Activated gamma-delta T cell (primary cell): ENCODE measurements around the gene POU3F1.

Experiments used
- DNase-seq: peaks from one replicate; lab custom pipeline; 2025; lab: John Stamatoyannopoulos, UW
- total RNA-seq, 2 donors: gene quantifications; one replicate each; lab custom pipeline; 2026; lab: John Stamatoyannopoulos, UW

POU3F1 gene
- 0.72 to 6.1 reads per million in 2 donors for total RNA-seq

DNA sequence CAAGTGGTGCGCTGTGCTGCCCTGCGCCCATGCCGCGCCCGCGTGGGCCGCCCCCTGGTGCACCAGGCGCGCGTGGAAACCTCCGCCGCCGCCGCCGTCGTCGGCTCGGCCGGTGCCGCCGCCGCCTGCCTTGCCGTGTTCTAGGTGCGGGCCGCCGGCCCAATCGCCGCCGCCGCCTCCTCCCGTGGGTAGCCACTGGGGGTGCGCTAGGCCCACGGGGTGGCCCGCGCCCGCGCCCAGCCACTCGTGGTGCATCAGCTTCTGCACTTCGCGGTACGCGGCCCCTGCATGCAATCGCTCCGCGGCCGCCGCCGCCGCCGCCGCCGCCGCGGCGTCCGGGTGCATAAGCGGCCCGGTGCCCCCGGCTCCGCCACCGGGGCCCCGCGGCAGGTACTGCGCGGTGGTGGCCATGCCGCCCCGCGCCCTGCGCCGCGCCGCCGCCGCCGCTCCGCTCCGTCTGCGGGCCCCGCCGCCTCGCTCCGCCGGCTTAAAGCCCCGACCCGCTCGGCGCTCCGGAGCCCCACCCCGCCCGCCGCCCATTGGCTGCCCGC is at the start of gene POU3F1:
Gene POU3F1 (minus strand): TSS at position 461 of the 551 bp plus-strand sequence. CDS start 50 bp downstream, at position 411.
- no peak for DNase-seq

- no peak for DNase-seq
Observed at GRCh38 chr1:38095454-38095931, 48.9 kb upstream of the POU3F1 start.

GRCh38 chr1:38094711-38095290 is 48.2 kb upstream of the POU3F1 start:
- DNase-seq = no peak

DNA sequence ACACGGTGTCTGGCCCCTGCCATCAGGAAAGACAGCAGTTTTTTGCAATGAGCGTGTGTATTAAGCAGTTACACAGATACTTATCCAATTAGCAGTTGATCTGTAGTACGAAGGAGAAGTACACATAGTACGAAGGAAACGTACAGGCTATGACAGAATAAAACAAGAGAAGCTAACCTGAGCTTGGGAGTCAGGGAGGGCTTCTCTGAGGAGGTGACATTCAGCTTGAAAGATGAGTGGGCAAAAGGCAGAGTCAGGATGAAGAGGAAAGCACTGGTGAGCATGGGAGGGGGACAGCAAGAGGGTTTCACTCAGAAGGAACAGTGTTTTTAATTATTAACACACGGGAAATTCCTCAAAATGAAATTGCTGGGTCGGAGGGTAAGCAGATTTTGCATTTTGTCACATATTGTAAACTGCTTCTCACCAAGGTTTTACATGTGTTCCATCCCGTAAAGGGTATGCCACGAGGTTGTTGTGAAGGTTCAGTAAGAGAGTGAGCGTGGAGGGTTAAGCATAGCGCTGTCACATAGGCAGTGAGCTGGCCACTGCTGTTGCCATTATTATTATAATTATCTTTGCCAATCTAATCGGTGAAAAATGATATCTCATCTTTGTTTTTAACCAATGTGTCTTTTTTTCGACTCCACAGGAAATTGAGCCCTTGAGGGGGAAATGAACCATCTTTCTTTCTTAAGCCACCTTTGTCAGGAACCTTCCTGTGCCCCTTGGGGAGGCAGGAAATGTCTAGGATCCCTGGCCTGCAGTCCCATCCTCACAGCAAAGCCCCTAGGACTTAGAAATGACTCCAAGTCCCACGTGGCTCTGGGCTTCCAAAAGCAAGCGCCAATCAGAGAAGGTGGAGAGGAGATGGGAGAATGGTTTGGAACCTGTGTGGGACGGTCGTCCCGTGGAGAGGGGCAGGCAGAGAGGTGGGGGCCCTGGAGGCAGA is 47.3 kb upstream of the POU3F1 start:
- no peak for DNase-seq

GRCh38 chr1:38092256-38092655 is 45.7 kb upstream of the POU3F1 start:
- no peak for DNase-seq

DNA sequence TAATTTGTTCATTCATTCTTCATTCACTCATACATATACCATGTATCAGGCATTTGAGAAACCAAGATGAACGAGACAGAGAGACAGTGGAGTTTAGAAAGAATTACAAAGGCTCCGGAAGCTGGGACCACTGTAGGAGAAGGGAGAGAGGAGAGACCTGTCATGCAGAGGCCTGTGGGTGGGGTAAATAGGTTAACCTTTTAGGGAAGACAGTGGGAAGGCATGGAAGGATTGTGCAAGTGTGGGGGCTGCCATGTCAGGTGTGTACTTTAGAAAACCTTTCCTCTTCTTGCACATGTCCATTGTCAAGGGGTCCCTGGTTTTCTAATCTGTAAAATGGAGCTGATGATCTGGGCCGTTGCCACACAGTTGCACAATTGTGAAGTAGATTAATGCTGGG is 44.2 kb upstream of the POU3F1 start:
- DNase-seq = no peak

- no peak for DNase-seq
Observed at GRCh38 chr1:38089712-38090360, 43.2 kb upstream of the POU3F1 start.

DNA sequence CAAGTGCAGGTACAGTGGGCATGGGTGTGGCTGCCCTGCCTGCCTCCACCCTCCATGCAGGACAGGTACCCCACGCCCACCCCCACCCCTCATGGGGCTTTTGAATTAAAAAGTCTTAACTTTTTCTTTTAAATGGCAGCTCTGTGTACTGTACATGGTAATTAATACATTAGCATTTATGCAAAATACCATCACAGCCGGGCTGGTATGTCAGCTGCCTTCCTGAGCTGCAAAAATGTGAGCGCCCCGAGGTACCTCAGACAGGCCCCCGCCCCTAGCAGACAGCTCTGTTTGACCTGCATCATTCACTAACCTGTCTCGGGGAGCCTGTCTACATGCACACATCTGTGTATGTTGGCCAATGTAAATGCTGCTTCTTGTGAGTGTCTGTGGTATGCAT is 42.2 kb upstream of the POU3F1 start:
- DNase-seq = no peak

DNA sequence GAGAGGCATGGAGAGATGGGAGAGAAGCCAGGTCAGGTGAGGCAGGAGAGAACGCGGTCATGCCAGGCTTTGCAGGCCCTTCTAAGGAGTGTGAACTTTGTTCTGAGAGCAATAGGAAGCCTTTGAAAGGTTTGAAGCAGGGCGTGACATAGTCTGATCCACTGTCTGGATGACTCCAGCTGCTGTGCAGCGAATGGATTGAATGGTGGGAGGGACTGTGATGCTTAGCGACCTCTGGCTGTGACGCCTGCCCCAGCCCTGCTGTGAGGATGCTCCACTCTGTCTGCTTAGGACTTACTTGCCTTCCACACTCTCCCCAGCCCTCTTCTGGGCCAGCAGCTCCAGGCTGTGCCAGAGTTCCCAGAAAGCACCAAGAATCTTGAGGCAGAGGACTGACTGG is 41.8 kb upstream of the POU3F1 start:
- DNase-seq = no peak

GRCh38 chr1:38087676-38088075 is 41.1 kb upstream of the POU3F1 start:
- no peak for DNase-seq

DNA sequence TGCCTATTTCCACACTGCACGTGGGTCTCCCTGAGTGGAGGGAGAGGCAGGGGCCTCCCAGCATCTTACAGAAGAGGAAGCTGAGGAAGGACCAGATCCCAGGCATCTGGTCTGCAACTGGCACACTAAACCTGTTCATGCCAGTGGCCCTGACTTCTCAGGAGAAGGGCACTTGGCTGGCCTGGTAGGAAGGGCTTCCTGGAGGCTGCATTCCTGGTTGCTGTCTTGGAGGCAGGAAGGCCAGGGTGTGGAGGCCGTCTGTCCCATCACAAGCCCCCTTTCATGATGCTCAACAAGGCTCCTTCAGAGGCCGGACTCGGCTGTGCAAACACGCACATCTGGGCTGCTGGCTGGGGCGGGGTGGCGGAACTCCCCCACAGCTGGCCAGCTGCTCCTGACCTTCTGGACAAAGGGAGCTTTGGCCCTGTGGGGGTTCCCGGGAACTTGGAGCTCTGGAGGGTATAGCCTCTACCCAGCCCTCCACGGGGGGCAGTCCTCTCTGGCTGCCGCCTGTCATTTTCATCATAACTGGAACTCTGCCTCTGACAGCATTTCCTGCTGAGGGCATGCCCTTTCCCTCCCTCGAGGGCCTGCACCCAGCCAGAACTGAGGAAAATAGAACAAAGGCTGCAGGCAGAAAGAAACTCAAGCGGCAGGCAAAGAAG is 39.2 kb upstream of the POU3F1 start:
- no peak for DNase-seq

DNA sequence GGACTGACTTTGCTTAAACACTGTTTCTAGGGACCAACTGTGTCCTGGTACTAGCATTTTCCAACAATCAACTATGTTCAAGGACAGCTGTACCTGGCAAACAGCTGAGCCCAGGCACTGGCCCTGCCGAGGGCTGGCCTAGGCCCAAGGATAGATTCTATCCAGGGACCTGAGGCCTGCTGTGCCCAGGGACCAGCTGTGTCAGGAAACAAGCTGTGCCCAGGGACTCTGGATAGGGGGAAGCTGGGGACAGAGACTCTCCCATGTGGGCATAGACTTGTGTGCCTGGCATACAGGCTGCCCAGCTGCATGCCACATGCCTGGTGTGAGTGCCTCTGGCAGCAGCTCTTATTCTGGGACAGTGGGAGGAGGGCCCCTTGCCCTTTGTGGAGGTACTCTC is 38.1 kb upstream of the POU3F1 start:
- no peak for DNase-seq

DNA sequence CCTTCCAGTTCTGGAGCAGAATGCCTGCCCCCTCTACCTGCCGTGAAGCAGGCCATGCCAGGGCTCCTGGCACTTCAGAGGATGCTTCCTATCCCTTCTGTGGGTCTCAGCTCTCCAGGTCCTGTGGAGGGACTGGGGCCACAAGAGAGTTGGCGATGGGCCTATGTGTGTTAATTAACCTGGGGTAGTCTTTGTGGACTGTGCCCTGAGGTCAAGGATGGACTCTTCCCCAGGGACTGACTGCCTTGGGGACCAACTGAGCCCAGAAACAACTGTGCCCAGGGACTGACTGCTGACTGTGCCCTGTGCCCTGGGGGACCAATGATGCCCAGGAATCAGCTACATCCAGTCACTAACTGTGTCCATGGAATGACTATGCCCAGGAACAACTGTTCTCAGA is 37.5 kb upstream of the POU3F1 start:
- no peak for DNase-seq

DNA sequence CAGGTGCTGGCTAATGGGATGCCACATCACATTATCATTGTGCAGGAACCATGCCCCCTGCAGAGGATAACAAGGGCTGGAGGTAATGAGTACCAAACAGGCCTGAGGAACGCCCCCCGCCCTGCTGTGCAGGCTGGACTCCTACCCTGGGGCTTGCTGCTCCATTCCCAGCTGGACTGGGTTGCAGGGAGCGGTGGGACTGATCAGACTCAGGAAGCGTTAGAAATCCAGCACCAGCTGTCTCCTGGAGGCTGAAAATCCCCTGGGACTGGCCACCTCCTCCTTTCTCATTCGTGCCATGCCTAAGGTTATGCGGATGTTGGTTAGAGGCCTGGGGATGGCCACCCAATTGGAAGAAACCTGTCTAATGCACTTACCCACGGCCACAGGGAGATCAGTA is 36.9 kb upstream of the POU3F1 start:
- DNase-seq = no peak

DNA sequence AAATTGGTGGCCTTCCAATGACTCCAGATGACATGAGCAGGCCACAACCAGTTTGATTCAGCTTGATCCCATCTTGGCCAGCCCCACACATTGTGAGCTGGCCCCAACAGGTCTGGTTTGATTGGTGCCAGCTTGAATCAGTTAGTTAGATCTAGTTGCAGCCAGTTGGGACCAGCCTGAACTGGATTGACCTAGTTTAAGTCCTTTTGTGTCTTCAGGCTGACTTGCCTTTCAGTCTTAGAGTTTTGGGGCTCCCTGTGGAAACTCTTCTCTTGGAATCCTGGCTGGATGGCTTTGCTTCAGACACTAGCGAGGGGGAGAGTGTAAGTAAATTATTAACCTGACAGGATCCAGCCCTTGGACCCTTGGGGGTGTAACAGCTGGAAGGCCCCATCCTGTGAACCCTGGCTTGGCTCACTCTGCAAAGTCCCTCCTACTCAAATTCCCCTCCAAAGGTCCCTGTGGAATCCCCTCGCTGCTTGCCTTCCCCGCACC is 36.2 kb upstream of the POU3F1 start:
- DNase-seq = no peak

- no peak for DNase-seq
Observed at GRCh38 chr1:38079019-38079418, 32.4 kb upstream of the POU3F1 start.

- DNase-seq = no peak
Observed at GRCh38 chr1:38077523-38078147, 31.0 kb upstream of the POU3F1 start.

GRCh38 chr1:38076455-38076854 is 29.9 kb upstream of the POU3F1 start:
- no peak for DNase-seq

DNA sequence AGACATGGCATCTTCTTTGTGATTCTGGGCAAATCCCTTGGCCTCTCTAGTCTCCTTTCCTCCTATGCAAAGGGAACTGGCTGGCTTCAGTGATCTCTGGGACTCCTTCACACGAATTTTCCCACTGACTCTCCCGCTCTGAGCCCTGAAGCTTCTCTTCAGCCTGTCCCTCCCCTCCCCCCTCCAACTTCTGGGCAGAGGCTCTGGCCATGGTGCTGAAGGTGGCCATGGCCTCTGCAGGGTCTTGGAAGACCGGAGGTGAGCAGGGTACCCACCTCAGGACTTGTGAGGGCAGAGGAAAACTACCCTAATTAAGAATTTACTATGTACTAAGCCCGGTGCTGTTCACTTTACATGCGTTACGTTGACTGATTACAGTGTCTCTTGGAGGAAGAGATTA is 29.4 kb upstream of the POU3F1 start:
- DNase-seq = no peak

DNA sequence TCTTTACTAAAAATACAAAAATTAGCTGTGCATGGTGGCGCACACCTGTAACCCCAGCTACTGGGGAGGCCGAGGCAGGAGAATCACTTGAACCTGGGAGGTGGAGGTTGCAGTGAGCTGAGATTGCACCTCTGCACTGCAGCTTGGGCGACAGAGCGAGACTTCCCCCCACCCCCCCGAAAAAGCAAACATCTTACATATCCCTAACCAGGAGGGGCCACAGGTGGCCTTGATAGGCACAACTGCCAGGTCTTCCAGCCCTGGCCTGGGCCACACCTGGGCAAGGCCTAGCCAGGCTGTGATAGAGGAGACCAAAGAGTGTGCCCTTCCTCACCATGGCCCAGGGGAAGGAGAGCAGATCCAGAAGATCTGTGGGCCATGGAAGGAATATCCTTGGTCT is 28.6 kb upstream of the POU3F1 start:
- no peak for DNase-seq

DNA sequence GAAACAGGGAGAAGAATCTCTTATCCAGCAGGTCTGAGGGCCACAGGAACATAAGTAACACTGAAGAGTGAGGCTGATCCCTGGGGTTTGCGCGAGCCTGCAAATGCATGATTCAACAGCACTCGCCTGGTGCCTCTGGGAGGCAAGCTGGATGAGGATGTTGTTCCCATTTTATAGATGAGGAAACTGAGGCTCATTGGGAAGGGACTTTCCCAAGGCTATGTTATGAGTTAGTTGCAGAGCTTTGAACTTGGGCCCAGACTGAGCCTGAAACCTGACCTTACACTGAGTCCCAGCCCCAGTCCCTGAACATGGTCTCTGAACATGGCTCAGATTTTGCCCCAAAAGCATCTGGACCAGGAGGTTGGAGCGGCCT is 27.7 kb upstream of the POU3F1 start:
- DNase-seq = no peak
